Measurements from ENCODE around the gene TMX1. TPM values are rescaled to one million over a fixed set of nuclear protein-coding genes. Genes with fewer than 3 reads are reported as not detected.
A peak's percentile ranks its signal among the peaks of the same experiment; 100 is the strongest.

The TMX1 gene
- total and polyA plus RNA-seq, 5 experiments from 2014 or later = 21.7 to 41.8 (median 28.1) TPM

GRCh38 chr14:51248016-51248987 lies 8.3 kb downstream of the TMX1 start:
- Mint-ChIP-seq H3K4me1 (peaks cover 17 to 30% (median 23%) of the 10 kb centered on the region in 4 donors), H3K9me3 (no peaks in the 10 kb centered on the region), H3K4me3 (no peak overlapping the region), H3K27me3 (no peaks in the 10 kb centered on the region), H3K27ac (no peak overlapping the region), H3K36me3 (peaks cover 5 to 70% (median 25%) of the 10 kb centered on the region in 3 donors)
- POLR2A ChIA-PET = interaction anchor here (0.7 kb wide), 1 partner anchor 396 kb away, joined by 3 read pairs; no protein-coding TSS in a partner anchor
- DNase-seq = no peak
- no peak for ATAC-seq

- H3K9me3 Mint-ChIP-seq = no peaks in the 10 kb centered on the region
- peaks cover 5 to 85% (median 35%) of the 10 kb centered on the region in 3 donors for H3K36me3 Mint-ChIP-seq
- peaks cover 0 to 9% (median 3%) of the 10 kb centered on the region in 4 donors for H3K4me1 Mint-ChIP-seq
- H3K27ac Mint-ChIP-seq = peak overlapping the region in 1 of 10 donors; percentile 7
- DNase-seq = no peak
- no peaks in the 10 kb centered on the region for H3K27me3 Mint-ChIP-seq
- H3K4me3 Mint-ChIP-seq = no peak overlapping the region
- no peak for ATAC-seq
- POLR2A ChIA-PET = no interaction called here
Measured at GRCh38 chr14:51251486-51251885, 11.4 kb downstream of the TMX1 start.

- ATAC-seq (no peak), DNase-seq (no peak)
- H3K27me3 Mint-ChIP-seq = no peaks in the 10 kb centered on the region
- H3K36me3 Mint-ChIP-seq = peaks cover 13 to 82% (median 48%) of the 10 kb centered on the region in 3 donors
- H3K27ac Mint-ChIP-seq = peak overlapping the region in 1 of 10 donors; percentile 11
- H3K4me1 Mint-ChIP-seq = no peaks in the 10 kb centered on the region
- H3K4me3 Mint-ChIP-seq = no peak overlapping the region
- peaks cover 0 to 9% (median 3%) of the 10 kb centered on the region in 9 donors for H3K9me3 Mint-ChIP-seq
- POLR2A ChIA-PET = no interaction called here
Measured at GRCh38 chr14:51253880-51254279, 13.8 kb downstream of the TMX1 start.

GRCh38 chr14:51258280-51258679 lies 18.2 kb downstream of the TMX1 start:
- Mint-ChIP-seq H3K9me3 (peaks cover 0 to 9% (median 3%) of the 10 kb centered on the region in 9 donors), H3K36me3 (peaks cover 12 to 52% (median 38%) of the 10 kb centered on the region in 3 donors), H3K27ac (no peak overlapping the region), H3K4me1 (peaks cover 0 to 3% (median under 1%) of the 10 kb centered on the region in 4 donors), H3K4me3 (no peak overlapping the region), H3K27me3 (no peaks in the 10 kb centered on the region)
- POLR2A ChIA-PET = no interaction called here
- DNase-seq = no peak
- no peak for ATAC-seq

- POLR2A ChIA-PET = no interaction called here
- no peak overlapping the region for H3K27ac Mint-ChIP-seq
Measured at GRCh38 chr14:51258788-51259187, 18.7 kb downstream of the TMX1 start.

GRCh38 chr14:51260225-51260624 lies 20.2 kb downstream of the TMX1 start:
- H3K4me1 Mint-ChIP-seq = peaks cover 0 to 3% (median under 1%) of the 10 kb centered on the region in 4 donors
- ATAC-seq (no peak), DNase-seq (no peak)
- H3K36me3 Mint-ChIP-seq = peaks cover 12 to 40% (median 35%) of the 10 kb centered on the region in 3 donors
- peaks cover 0 to 9% (median 3%) of the 10 kb centered on the region in 9 donors for H3K9me3 Mint-ChIP-seq
- no peaks in the 10 kb centered on the region for H3K27me3 Mint-ChIP-seq
- no peak overlapping the region for H3K4me3 Mint-ChIP-seq
- POLR2A ChIA-PET = no interaction called here
- H3K27ac Mint-ChIP-seq = no peak overlapping the region

More at GRCh38 chr14:51258788-51259187, 18.7 kb downstream of the TMX1 start:
- no peaks in the 10 kb centered on the region for H3K27me3 Mint-ChIP-seq
- ATAC-seq = no peak
- peaks cover 0 to 9% (median 3%) of the 10 kb centered on the region in 9 donors for H3K9me3 Mint-ChIP-seq
- peaks cover 0 to 3% (median under 1%) of the 10 kb centered on the region in 4 donors for H3K4me1 Mint-ChIP-seq
- H3K36me3 Mint-ChIP-seq = peaks cover 12 to 47% (median 38%) of the 10 kb centered on the region in 3 donors
- DNase-seq = no peak
- H3K4me3 Mint-ChIP-seq = no peak overlapping the region

- POLR2A ChIA-PET = no interaction called here
- peaks cover 0 to 9% (median 3%) of the 10 kb centered on the region in 9 donors for H3K9me3 Mint-ChIP-seq
- H3K36me3 Mint-ChIP-seq = peaks cover 12 to 35% (median 32%) of the 10 kb centered on the region in 3 donors
- H3K27me3 Mint-ChIP-seq = no peaks in the 10 kb centered on the region
- H3K4me3 Mint-ChIP-seq = no peak overlapping the region
- no peak for ATAC-seq
- no peak for DNase-seq
- peaks cover 0 to 3% (median under 1%) of the 10 kb centered on the region in 4 donors for H3K4me1 Mint-ChIP-seq
- no peak overlapping the region for H3K27ac Mint-ChIP-seq
Measured at GRCh38 chr14:51261151-51261550, 21.1 kb downstream of the TMX1 start.

GRCh38 chr14:51262868-51263267 lies 22.8 kb downstream of the TMX1 start:
- peaks cover 0 to 8% (median 3%) of the 10 kb centered on the region in 9 donors for H3K9me3 Mint-ChIP-seq
- H3K27me3 Mint-ChIP-seq = no peaks in the 10 kb centered on the region
- H3K36me3 Mint-ChIP-seq = peaks cover 12 to 26% (median 23%) of the 10 kb centered on the region in 3 donors
- ATAC-seq = no peak
- no peak overlapping the region for H3K4me3 Mint-ChIP-seq
- H3K4me1 Mint-ChIP-seq = peaks cover 0 to 3% (median under 1%) of the 10 kb centered on the region in 4 donors
- no peak for DNase-seq
- POLR2A ChIA-PET = no interaction called here
- H3K27ac Mint-ChIP-seq = peak overlapping the region in 2 of 10 donors; percentile 35 to 71

- peaks cover 0 to 4% (median 3%) of the 10 kb centered on the region in 3 donors for H3K36me3 Mint-ChIP-seq
- H3K4me1 Mint-ChIP-seq = no peaks in the 10 kb centered on the region
- DNase-seq (no peak), ATAC-seq (no peak)
- peak overlapping the region in 1 of 10 donors; percentile 1 for H3K27ac Mint-ChIP-seq
- no peaks in the 10 kb centered on the region for H3K27me3 Mint-ChIP-seq
- no peak overlapping the region for H3K4me3 Mint-ChIP-seq
- POLR2A ChIA-PET = no interaction called here
- H3K9me3 Mint-ChIP-seq = no peaks in the 10 kb centered on the region
Measured at GRCh38 chr14:51269634-51270033, 29.6 kb downstream of the TMX1 start.

- Mint-ChIP-seq H3K4me1 (no peaks in the 10 kb centered on the region), H3K27ac (no peak overlapping the region), H3K4me3 (no peak overlapping the region), H3K9me3 (no peaks in the 10 kb centered on the region), H3K27me3 (no peaks in the 10 kb centered on the region), H3K36me3 (peaks cover 0 to 6% (median 1%) of the 10 kb centered on the region in 3 donors)
- DNase-seq (no peak), ATAC-seq (no peak)
- POLR2A ChIA-PET = no interaction called here
Measured at GRCh38 chr14:51276605-51277004, 36.6 kb downstream of the TMX1 start.

- Mint-ChIP-seq H3K27ac (no peak overlapping the region), H3K4me1 (no peaks in the 10 kb centered on the region), H3K36me3 (peaks cover 0 to 6% (median 1%) of the 10 kb centered on the region in 3 donors), H3K27me3 (no peaks in the 10 kb centered on the region), H3K9me3 (no peaks in the 10 kb centered on the region), H3K4me3 (no peak overlapping the region)
- ATAC-seq = no peak
- POLR2A ChIA-PET = no interaction called here
- no peak for DNase-seq
Measured at GRCh38 chr14:51277753-51278415, 37.8 kb downstream of the TMX1 start.

- peaks cover 0 to 5% (median 3%) of the 10 kb centered on the region in 4 donors for H3K4me1 Mint-ChIP-seq
- ATAC-seq (no peak), DNase-seq (no peak)
- H3K36me3 Mint-ChIP-seq = peaks cover 0 to 6% (median 4%) of the 10 kb centered on the region in 3 donors
- no peaks in the 10 kb centered on the region for H3K9me3 Mint-ChIP-seq
- no peak overlapping the region for H3K4me3 Mint-ChIP-seq
- POLR2A ChIA-PET = no interaction called here
- H3K27me3 Mint-ChIP-seq = no peaks in the 10 kb centered on the region
- no peak overlapping the region for H3K27ac Mint-ChIP-seq
Measured at GRCh38 chr14:51282517-51282916, 42.5 kb downstream of the TMX1 start.
